BLaER1 treated with 17β-estradiol and CSF1 and Interleukin-3, amounts not matched to agents 10 nM and 100 nM (cell line): Measurements from ENCODE around the gene MLPH.

Source experiments
- H3K27ac ChIP-seq, 11 experiments: shearing (Covaris generic); formaldehyde crosslinking; 2 replicates each; pipeline ENCODE4 v1.8.1; 2022
- H3K27me3 ChIP-seq, 11 experiments: shearing (Covaris generic); formaldehyde crosslinking; 2 replicates each; pipeline ENCODE4 v1.8.1; 2022
- H3K36me3 ChIP-seq, 11 experiments: shearing (Covaris generic); formaldehyde crosslinking; 2 replicates each; pipeline ENCODE4 v1.8.1; 2022
- H3K4me1 ChIP-seq, 10 experiments: shearing (Covaris generic); formaldehyde crosslinking; 2 replicates each; pipeline ENCODE4 v1.8.1; 2022
- H3K4me2 ChIP-seq, 11 experiments: shearing (Covaris generic); formaldehyde crosslinking; 2 replicates each; pipeline ENCODE4 v1.8.1; 2022
- H3K4me3 ChIP-seq, 10 experiments: shearing (Covaris generic); formaldehyde crosslinking; 2 replicates each; pipeline ENCODE4 v1.8.1; 2022
- H3K9ac ChIP-seq, 11 experiments: shearing (Covaris generic); formaldehyde crosslinking; 2 replicates each; pipeline ENCODE4 v1.8.1; 2022
- H3K9me3 ChIP-seq, 11 experiments: shearing (Covaris generic); formaldehyde crosslinking; replicated peaks in 1 of 11; 2 replicates each; pipeline ENCODE4 v1.8.1; 2022
- H4K20me1 ChIP-seq, 11 experiments: shearing (Covaris generic); formaldehyde crosslinking; 2 replicates each; pipeline ENCODE4 v1.8.1; 2022
- Cebpa-rat ChIP-seq, 11 experiments: shearing (Covaris generic); IDR thresholded peaks; 2 replicates each; pipeline ENCODE4 v1.8.1; 2022

Gene MLPH

GRCh38 chr2:237574467-237574866, 87.4 kb downstream of the MLPH start:
- TF ChIP-seq Cebpa-rat (IDR thresholded peaks at IDR 0.05) = no peak
- no peaks in the 10 kb centered on the region for H3K27me3 ChIP-seq
- H3K4me3 ChIP-seq = no peak overlapping the region
- H3K9me3 ChIP-seq = no peaks in the 10 kb centered on the region
- H3K4me1 ChIP-seq = peaks cover 36 to 55% (median 45%) of the 10 kb centered on the region in 10 experiments
- H3K27ac ChIP-seq = peak overlapping the region in 5 of 11 experiments; percentile 3 to 30 (median 19); a peak in 5 of 22 replicates
- H3K36me3 ChIP-seq = peaks cover 7 to 49% (median 31%) of the 10 kb centered on the region in 11 experiments; a peak in 19 of 22 replicates
- peaks cover 0 to 30% (median 0%) of the 10 kb centered on the region in 11 experiments; a peak in 2 of 22 replicates for H4K20me1 ChIP-seq
- peak overlapping the region in 10 of 11 experiments; percentile 4 to 59 (median 32); a peak in 17 of 22 replicates for H3K4me2 ChIP-seq
- H3K9ac ChIP-seq = peak overlapping the region in 3 of 11 experiments; percentile 5 to 33 (median 17); a peak in 5 of 22 replicates

GRCh38 chr2:237574894-237575868, 88.1 kb downstream of the MLPH start:
- Histone ChIP-seq H3K4me2 (peak overlapping the region; percentile 3 to 59 (median 31); a peak in 18 of 22 replicates), H3K27ac (peak overlapping the region in 5 of 11 experiments; percentile 3 to 30 (median 19); a peak in 5 of 22 replicates), H3K9ac (peak overlapping the region in 4 of 11 experiments; percentile 4 to 33 (median 11); a peak in 5 of 22 replicates), H3K4me1 (peaks cover 43 to 62% (median 52%) of the 10 kb centered on the region in 10 experiments), H4K20me1 (peaks cover 0 to 36% (median 0%) of the 10 kb centered on the region in 11 experiments; a peak in 2 of 22 replicates), H3K27me3 (no peaks in the 10 kb centered on the region), H3K36me3 (peaks cover 7 to 56% (median 31%) of the 10 kb centered on the region in 11 experiments; a peak in 19 of 22 replicates), H3K4me3 (no peak overlapping the region), H3K9me3 (no peaks in the 10 kb centered on the region)
- no peak for TF ChIP-seq Cebpa-rat (IDR thresholded peaks at IDR 0.05)

GRCh38 chr2:237575869-237576862, 89.1 kb downstream of the MLPH start:
- Histone ChIP-seq H3K9ac (0 out of 22 replicates have a peak overlapping the region, but pooled peaks of 1 of the 11 experiments have one; percentile 18), H4K20me1 (peaks cover 0 to 36% (median 0%) of the 10 kb centered on the region in 11 experiments; a peak in 2 of 22 replicates), H3K27me3 (no peaks in the 10 kb centered on the region), H3K4me2 (peak overlapping the region in 7 of 11 experiments; percentile 3 to 59 (median 31); a peak in 7 of 22 replicates), H3K4me1 (peaks cover 43 to 62% (median 52%) of the 10 kb centered on the region in 10 experiments), H3K9me3 (no peaks in the 10 kb centered on the region), H3K4me3 (no peak overlapping the region), H3K36me3 (peaks cover 7 to 66% (median 33%) of the 10 kb centered on the region in 11 experiments; a peak in 19 of 22 replicates), H3K27ac (no peak overlapping the region)
- TF ChIP-seq Cebpa-rat (IDR thresholded peaks at IDR 0.05) = no peak

- peaks cover 0 to 38% (median 1%) of the 10 kb centered on the region in 11 experiments; a peak in 5 of 22 replicates for H4K20me1 ChIP-seq
- H3K27ac ChIP-seq = no peak overlapping the region
- peaks cover 7 to 69% (median 36%) of the 10 kb centered on the region in 11 experiments; a peak in 19 of 22 replicates for H3K36me3 ChIP-seq
- H3K4me2 ChIP-seq = no peak overlapping the region
- no peak overlapping the region for H3K4me3 ChIP-seq
- peaks cover 44 to 61% (median 50%) of the 10 kb centered on the region in 10 experiments for H3K4me1 ChIP-seq
- H3K9ac ChIP-seq = no peak overlapping the region
- TF ChIP-seq Cebpa-rat (IDR thresholded peaks at IDR 0.05) = no peak
- no peaks in the 10 kb centered on the region for H3K27me3 ChIP-seq
- H3K9me3 ChIP-seq = no peaks in the 10 kb centered on the region
Measured at GRCh38 chr2:237576974-237577373, 89.9 kb downstream of the MLPH start.

GRCh38 chr2:237577458-237577857, 90.4 kb downstream of the MLPH start:
- Histone ChIP-seq H3K36me3 (peaks cover 7 to 69% (median 36%) of the 10 kb centered on the region in 11 experiments; a peak in 19 of 22 replicates), H3K27ac (no peak overlapping the region), H3K4me1 (peaks cover 46 to 61% (median 51%) of the 10 kb centered on the region in 10 experiments), H3K9me3 (no peaks in the 10 kb centered on the region), H3K9ac (no peak overlapping the region), H3K27me3 (no peaks in the 10 kb centered on the region), H3K4me2 (no peak overlapping the region), H3K4me3 (no peak overlapping the region), H4K20me1 (peaks cover 0 to 43% (median 5%) of the 10 kb centered on the region in 11 experiments; a peak in 7 of 22 replicates)
- TF ChIP-seq Cebpa-rat (IDR thresholded peaks at IDR 0.05) = no peak

DNA sequence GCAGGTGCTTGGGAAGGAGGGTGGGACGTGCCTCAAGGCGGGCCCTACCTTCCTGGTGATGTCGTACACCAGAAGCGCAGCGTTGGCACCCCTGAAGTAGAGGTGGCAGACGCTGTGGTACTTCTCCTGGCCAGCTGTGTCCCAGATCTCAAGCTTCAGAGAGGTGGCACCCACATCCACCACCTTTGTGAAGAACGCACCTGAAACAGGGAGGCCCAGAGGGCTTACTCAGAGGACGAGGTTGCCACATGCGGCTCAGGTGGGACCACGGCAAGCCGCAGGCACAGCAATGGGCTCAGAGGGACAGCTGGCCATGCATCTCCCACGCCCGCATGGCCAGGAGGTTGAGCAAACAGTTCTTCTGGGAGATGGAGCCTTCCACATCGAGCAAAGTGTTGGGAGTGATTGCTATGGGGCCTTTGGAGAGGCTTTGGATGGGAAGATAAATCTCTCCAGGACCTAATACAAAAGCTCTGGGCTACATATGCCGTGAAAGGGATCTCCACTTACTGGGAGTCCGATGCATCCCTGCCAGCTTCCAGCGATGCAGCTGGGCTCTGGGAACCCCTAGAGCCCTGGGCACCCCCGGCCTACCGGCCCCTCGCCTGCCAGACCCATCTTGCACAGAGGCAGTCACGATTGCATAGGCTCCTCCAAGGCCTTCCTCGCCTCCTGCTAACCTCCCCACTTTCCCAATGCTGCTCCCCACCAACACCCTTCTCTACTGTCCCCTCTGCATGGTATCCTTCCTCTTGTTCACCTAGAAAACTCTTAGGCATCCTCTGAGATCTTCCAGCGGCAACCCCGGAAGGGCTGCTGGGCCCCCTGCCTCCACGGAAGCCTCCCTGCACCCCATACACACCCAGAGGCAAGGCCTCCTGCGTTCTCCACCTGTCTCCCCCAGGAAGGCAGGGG, 91.2 kb downstream of the MLPH start:
- Histone ChIP-seq H3K9ac (no peak overlapping the region), H4K20me1 (peaks cover 0 to 51% (median 5%) of the 10 kb centered on the region in 11 experiments; a peak in 7 of 22 replicates)

DNA sequence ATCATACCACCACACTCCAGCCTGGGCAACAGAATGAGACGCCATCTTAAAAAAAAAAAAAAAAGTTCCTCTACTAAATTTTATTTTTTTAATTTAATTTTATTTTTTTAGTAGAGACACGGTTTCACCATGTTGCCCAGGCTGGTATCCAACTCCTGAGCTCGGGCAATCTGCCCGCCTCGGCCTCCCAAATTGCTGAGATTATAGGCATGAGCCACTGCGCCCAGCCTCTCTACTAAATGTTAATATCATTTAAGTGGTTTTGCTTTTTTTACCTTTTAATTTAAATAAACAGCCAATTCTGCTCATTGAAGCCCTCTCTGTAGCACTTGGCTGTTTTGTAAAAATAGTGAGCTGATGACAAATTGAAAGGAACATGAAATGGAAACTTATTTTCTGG, 94.3 kb downstream of the MLPH start:
- H3K4me2 ChIP-seq = peak overlapping the region in 2 of 11 experiments; percentile 18 to 37; a peak in 1 of 22 replicates
- TF ChIP-seq Cebpa-rat (IDR thresholded peaks at IDR 0.05) = no peak

More for the DNA sequence above, 91.2 kb downstream of the MLPH start:
- Histone ChIP-seq H3K27ac (no peak overlapping the region), H3K4me2 (no peak overlapping the region), H3K4me1 (peaks cover 43 to 64% (median 53%) of the 10 kb centered on the region in 10 experiments), H3K36me3 (peaks cover 7 to 70% (median 36%) of the 10 kb centered on the region in 11 experiments; a peak in 19 of 22 replicates), H3K4me3 (no peak overlapping the region), H3K27me3 (no peaks in the 10 kb centered on the region), H3K9me3 (no peaks in the 10 kb centered on the region)
- no peak for TF ChIP-seq Cebpa-rat (IDR thresholded peaks at IDR 0.05)

More for the DNA sequence above, 94.3 kb downstream of the MLPH start:
- Histone ChIP-seq H3K4me3 (no peak overlapping the region), H3K27ac (no peak overlapping the region), H3K9me3 (no peaks in the 10 kb centered on the region), H3K27me3 (no peaks in the 10 kb centered on the region), H4K20me1 (peaks cover 0 to 49% (median 5%) of the 10 kb centered on the region in 11 experiments; a peak in 8 of 22 replicates), H3K36me3 (peaks cover 7 to 71% (median 37%) of the 10 kb centered on the region in 11 experiments; a peak in 19 of 22 replicates), H3K9ac (0 out of 22 replicates have a peak overlapping the region, but pooled peaks of 1 of the 11 experiments have one; percentile 1), H3K4me1 (peaks cover 34 to 65% (median 56%) of the 10 kb centered on the region in 10 experiments)
